GM18517 (cell line): ENCODE results near the gene VGLL1.

Source experiments
- ATAC-seq: cut with Tn5 transposase; IDR thresholded peaks from one replicate; pipeline ENCODE4 v1.9.1; 2021; ENCODE audit warnings: mild to moderate bottlenecking, moderate library complexity; ENCODE audit not compliant: unreplicated experiment

VGLL1 gene

DNA sequence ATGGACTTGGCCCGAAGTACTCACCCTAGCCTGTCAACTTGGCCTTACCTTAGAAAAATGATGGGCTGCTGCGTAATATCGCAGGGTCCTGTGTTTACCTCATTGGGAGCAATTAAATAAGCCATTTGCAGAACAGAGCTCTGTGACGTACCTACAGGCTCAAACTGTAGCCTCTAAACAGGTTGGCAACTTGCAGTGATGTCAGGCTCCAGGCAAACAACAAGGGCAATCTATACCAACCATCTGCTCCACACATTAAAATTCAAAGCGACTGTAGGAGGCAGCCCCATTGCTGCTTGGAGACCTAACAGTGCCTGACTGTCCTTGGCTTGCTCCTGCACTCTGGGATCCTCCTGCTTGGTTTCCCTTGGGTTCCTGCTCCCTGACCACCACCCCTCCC lies 17.2 kb downstream of the VGLL1 start:
- ATAC-seq = no peak

- ATAC-seq = no peak
These were observed 19.4 kb downstream of the VGLL1 start for GRCh38 chrX:136551410-136551809.

- ATAC-seq = no peak
These were observed 23.7 kb downstream of the VGLL1 start for GRCh38 chrX:136555694-136556093.

DNA sequence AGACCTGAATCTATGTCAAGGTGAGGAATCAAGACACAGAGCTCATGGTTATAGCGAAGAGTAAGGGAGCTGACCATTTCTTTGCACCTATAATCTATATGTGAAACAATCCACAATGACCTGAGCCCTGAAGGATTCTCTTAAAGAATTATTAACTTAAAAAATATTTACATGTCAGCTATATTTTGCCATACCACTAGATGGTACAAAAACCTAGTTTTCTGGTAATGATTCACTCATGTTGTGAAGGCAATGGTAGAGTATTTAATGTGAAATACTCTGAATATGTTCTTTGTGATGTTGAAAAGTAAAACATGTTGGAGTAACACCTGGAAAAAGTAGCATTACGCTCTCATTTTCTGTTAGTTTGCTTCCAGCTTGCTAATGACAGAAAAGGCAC lies 40.0 kb downstream of the VGLL1 start:
- peak; percentile 70 for ATAC-seq

DNA sequence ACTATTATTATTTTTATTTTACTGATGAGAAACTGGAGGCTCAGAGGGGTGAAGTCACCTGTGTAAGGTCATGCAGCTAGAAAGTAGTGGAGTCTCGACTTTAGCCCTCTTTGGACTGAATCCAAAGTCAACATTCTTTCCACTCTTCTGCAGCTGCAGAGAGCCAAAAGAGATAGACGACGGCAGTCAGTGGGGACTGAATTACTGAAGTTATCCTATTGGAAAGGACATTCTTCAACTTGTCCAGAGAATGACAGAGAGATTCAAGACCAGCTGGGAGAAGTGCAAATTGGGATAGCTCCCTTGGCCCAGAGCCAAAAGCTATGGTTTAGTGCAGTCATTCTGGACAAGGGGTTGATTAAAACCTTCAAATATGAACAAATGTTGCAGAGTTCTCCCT lies 42.5 kb downstream of the VGLL1 start:
- ATAC-seq = no peak

- peak; percentile 92 for ATAC-seq
These were observed 45.5 kb downstream of the VGLL1 start for GRCh38 chrX:136577552-136577951.

- ATAC-seq = no peak
These were observed 48.3 kb downstream of the VGLL1 start for GRCh38 chrX:136580316-136580715.

DNA sequence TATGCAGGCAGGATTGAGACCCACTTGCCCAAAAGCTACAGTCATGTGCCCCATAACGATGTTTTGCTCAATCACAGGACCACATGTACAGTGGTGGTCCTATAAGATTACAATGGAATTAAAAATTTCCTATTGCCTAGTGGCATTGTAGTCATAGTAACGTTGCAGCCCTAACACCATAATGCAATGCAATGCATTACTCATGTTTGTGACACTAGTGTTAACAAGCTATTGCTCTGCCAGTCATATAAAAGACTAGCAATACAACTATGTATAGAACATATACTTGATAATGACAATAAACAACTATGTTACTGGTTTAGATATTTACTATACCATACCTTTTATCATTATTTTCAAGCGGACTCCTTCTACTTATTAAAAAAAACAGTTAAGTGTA lies 50.6 kb downstream of the VGLL1 start:
- no peak for ATAC-seq

DNA sequence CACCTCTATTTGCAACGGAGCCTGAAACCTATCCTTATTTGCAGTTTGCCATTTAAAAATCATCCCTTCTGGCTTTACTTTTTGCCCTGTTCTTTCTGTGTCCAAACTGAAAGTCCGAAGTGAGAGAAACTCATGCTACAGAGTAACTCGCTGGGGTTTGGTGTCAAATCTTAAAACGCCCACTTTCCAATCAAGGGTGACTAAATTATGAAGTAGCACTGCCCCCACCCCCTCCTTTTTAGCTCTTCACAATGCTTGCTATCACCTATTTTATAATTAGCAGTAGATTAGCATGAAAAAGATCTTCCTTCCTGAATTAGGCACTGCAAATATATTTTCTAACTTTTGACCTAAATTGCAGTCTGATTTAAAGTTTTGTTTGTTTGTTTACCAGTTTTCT lies 52.5 kb downstream of the VGLL1 start:
- no peak for ATAC-seq

- no peak for ATAC-seq
These were observed 53.2 kb downstream of the VGLL1 start for GRCh38 chrX:136585262-136585661.

GRCh38 chrX:136585960-136586359 lies 53.9 kb downstream of the VGLL1 start:
- ATAC-seq = no peak

DNA sequence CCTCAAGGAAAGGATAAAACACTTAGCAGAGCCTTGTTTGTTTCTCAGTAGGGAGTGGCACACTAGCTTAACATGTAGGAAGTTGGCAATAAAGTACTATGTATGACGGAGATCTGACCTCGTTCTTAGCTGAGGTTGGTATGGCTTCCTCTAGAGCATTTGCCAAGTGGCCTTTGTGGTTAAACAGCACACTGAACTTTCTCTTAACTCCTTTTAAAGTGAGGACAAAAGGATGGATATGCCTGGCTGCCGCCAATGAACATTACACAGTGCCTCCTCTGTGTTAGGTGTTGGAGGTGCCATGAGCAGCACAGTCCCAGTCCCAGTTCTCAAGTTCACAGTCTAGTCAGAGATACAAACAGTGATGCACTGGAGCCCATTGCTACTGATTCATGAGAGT lies 54.4 kb downstream of the VGLL1 start:
- no peak for ATAC-seq

- no peak for ATAC-seq
These were observed 55.5 kb downstream of the VGLL1 start for GRCh38 chrX:136587532-136587931.

GRCh38 chrX:136588036-136588435 lies 56.0 kb downstream of the VGLL1 start:
- peak; percentile 63 for ATAC-seq

- no peak for ATAC-seq
These were observed 58.0 kb downstream of the VGLL1 start for GRCh38 chrX:136589966-136590365.

DNA sequence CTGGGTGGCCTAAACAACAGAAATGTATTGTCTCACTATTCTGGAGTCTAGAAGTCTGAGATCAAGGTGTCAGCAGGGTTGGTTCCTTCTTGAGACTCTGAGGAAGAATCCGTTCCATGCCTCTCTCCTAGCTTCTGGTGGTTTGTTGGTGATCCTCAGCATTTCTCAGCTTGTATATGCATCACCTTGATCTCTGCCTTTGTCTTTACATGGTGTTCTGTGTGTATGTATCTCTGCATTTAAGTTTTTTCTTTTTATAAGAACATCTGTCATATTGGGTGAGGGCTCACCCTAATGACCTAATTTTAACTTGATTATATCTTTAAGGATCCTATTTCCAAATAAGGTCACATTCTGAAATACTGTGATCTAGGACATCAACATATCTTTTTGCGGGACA lies 65.3 kb downstream of the VGLL1 start:
- no peak for ATAC-seq

DNA sequence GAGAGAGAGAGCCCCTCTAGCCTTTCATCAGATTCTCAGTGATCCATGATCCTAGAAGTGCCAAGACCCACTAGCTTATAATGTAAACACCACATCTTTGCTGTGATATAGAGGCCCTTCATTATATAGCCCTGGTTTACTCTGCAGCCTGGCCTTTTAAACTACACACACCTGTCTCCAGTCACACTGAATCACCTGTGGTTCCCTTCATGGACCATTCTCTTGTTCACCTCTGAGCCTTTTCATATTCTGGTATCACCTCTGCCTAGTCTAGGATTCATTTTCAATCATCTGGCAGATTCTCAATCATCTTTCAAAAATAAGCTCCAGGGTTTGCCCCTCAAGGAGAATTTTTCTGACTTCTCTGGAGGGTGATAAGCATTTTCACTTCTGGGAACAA lies 65.9 kb downstream of the VGLL1 start:
- ATAC-seq = no peak

DNA sequence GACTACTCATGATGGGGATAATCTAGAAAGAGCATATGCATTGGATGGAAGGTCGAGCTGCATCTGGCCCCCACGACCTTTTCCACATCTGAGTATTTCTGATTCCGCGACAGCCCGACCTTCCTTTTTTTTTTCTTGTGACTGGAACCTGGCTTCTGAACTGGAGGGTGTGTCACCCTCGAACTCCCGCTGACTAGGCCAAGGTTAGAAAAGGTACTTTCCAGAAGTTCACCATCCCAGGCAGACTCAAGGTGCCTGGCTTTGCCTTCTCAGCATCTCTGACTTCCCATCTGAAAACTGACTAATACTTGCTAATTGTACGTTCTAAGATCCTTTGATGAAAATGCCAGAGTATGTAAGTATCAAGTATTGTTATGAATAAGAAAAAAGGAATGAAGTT lies 66.6 kb downstream of the VGLL1 start:
- ATAC-seq = no peak

DNA sequence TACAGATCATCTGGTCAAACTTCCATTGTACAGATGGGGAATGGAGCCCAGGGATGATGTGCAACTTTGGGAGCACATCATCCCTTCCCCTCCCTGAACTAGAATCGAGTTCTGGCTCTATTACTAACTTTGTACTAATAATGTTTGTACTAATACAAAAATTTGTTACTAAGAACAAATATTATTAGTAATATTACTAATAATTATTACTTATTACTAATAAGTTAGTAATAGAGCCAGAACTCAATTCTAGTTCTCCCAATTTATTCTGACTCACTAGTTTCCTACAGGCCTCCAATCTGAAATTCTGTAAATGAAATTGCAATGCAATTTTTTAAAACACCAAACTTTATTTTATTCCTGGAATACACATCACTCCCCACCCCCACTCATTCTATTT lies 68.0 kb downstream of the VGLL1 start:
- ATAC-seq = no peak
